ENCODE measurements around the gene RHEBL1. TPM values are rescaled to one million over a fixed set of nuclear protein-coding genes. Genes with fewer than 3 reads are reported as not detected.

RHEBL1 gene
- total RNA-seq, 2 donors from 2014 or later = not detected

DNA sequence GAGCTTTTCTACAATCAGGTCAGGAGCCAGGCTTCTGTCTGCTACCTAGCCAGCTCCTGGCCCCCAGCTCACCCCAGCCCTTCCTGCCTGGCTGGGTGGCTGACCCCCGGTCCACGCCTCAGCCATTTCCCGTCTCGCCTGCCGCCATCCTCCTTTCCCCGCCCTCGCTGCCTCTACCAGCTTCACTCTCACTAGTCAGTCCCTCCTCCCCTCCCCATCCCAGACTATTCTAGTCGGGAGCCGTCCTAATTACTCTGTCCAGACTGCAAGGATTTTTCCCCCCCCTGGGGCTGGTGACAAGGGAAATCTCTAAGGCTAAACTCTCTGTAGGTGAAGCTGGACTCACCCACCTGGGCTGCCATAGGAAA is 24.0 kb upstream of the RHEBL1 start:
- Histone ChIP-seq H3K4me3 (no peak overlapping the region), H3K9me3 (no peaks in the 10 kb centered on the region), H3K27ac (no peak overlapping the region), H3K4me1 (peaks cover 46% of the 10 kb centered on the region), H3K36me3 (replicated peaks in 1 of 2; ENCODE audit: insufficient read depth in 1 of 2, low read depth in 2 of 2) (no peaks in the 10 kb centered on the region), H3K27me3 (peaks cover 6 to 56% of the 10 kb centered on the region in 2 donors)
- DNase-seq (no peak), ATAC-seq (no peak)
- intact Hi-C loops (cut with DNase I) = no loop called here
- 6 to 7% methylated on average over 9 of the region's 9 CpGs for WGBS, 2 donors
- TF ChIP-seq POLR2A (IDR thresholded peaks at IDR 0.05) (no peak), CTCF (IDR thresholded peaks at IDR 0.05) (no peak)

DNA sequence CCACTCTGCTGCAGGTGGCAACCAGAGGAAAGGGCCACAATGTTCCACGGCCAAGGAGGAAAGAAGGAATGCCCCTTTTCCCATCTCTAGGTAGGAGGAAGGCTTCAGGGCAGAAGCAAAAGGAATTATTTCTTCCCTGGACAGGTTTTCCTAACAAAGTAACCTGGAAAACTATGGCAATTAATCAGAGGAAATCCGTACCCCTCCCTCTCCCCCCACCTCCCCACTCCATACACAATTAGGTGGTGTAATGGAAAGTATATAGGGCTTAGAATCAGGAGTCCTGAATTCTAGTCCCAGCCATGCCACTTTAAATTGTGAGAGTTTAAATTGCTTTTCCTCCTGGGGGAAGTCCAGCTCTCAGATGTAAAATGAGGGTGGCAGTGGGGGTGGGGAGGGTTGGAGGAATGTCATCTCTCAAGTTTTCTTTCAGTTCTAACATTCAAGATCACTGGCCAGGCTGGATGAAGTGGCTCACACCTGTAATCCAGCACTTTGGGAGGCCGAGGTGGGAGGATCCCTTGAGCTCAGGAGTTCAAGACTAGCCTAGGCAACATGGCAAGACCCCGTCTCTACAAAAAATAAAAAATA is 23.1 kb upstream of the RHEBL1 start:
- 25 to 39% methylated on average over 4 of the region's 4 CpGs for WGBS, 2 donors
- no peak overlapping the region for H3K27ac ChIP-seq
- DNase-seq (no peak), ATAC-seq (no peak)
- H3K9me3 ChIP-seq = no peaks in the 10 kb centered on the region
- no peaks in the 10 kb centered on the region for H3K36me3 ChIP-seq (replicated peaks in 1 of 2; ENCODE audit: insufficient read depth in 1 of 2, low read depth in 2 of 2)
- no peak for TF ChIP-seq CTCF (IDR thresholded peaks at IDR 0.05)
- TF ChIP-seq POLR2A (IDR thresholded peaks at IDR 0.05) = no peak
- H3K4me1 ChIP-seq = peaks cover 55% of the 10 kb centered on the region
- H3K27me3 ChIP-seq = peaks cover 6 to 60% of the 10 kb centered on the region in 2 donors
- H3K4me3 ChIP-seq = no peak overlapping the region
- intact Hi-C loops (cut with DNase I) = no loop called here

- TF ChIP-seq POLR2A (IDR thresholded peaks at IDR 0.05) = no peak
- peak in 2 of 7 experiments; percentile 10 to 21 for TF ChIP-seq CTCF (IDR thresholded peaks at IDR 0.05)
- 1 to 4% methylated on average over 29 to 32 of the region's 32 CpGs for WGBS, 2 donors
- Histone ChIP-seq H3K4me3 (no peak overlapping the region), H3K36me3 (replicated peaks in 1 of 2; ENCODE audit: insufficient read depth in 1 of 2, low read depth in 2 of 2) (no peaks in the 10 kb centered on the region), H3K27me3 (peaks cover 6 to 60% of the 10 kb centered on the region in 2 donors), H3K4me1 (peaks cover 57% of the 10 kb centered on the region), H3K9me3 (no peaks in the 10 kb centered on the region), H3K27ac (no peak overlapping the region)
- intact Hi-C loops (cut with DNase I) = no loop called here
- no peak for ATAC-seq
- peak in 3 of 4 donors; percentile 18 to 38 (median 24) for DNase-seq
These were observed 22.5 kb upstream of the RHEBL1 start for GRCh38 chr12:49092086-49092815.

DNA sequence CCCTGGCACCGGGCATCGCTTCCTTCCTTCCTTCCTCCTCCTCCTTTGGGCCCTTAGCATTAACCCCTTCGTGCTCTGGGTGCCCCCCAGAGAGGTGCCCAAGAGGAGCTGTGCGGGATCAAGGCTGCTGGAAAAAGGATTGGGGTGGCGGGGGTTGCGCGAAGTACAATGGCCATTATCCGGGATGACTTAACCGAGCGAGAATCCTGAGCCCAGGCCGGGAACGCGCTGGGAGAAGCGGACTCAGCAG is 22.0 kb upstream of the RHEBL1 start:
- 2 to 4% methylated on average over 14 of the region's 14 CpGs for WGBS, 2 donors
- TF ChIP-seq CTCF (IDR thresholded peaks at IDR 0.05) (no peak), POLR2A (IDR thresholded peaks at IDR 0.05) (no peak)
- ATAC-seq (no peak), DNase-seq (no peak)
- Histone ChIP-seq H3K27me3 (peaks cover 6 to 60% of the 10 kb centered on the region in 2 donors), H3K4me3 (no peak overlapping the region), H3K27ac (no peak overlapping the region), H3K36me3 (replicated peaks in 1 of 2; ENCODE audit: insufficient read depth in 1 of 2, low read depth in 2 of 2) (no peaks in the 10 kb centered on the region), H3K9me3 (no peaks in the 10 kb centered on the region), H3K4me1 (peaks cover 57% of the 10 kb centered on the region)
- intact Hi-C loops (cut with DNase I) = no loop called here

Data from body of pancreas (tissue), 4 donors.